Measurements from ENCODE around the gene USP10. TPM values are rescaled to one million over a fixed set of nuclear protein-coding genes. Genes with fewer than 3 reads are reported as not detected.

USP10 gene
- total RNA-seq, 2 experiments from 2014 or later, result 82.9 to 88.3 TPM

DNA sequence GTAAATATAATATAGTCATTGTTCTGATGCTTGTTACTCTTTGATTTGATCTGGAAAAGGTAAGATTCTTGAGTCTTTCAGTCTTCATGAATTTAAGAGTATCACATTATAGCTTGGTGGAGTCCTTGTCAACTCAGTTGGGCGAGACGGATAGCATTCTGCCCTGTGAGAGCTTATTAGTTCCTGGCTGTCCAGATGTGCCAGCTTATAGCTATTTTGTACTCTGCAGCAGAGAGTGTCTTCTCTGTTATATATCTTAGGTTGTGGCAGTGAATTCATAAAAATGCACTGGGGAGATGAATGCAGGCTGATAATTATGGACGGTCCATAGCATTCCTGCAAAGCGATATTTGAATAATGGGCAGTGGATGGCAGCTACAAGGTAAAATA is 69.0 kb downstream of the USP10 start:
- ChIA-PET POLR2A (no interaction called here), CTCF (interaction anchor here (0.7 to 2.8 kb wide), 8 partner anchors 13 to 622 kb away, joined by 3 to 20 read pairs (median 4); no protein-coding TSS in a partner anchor)
- peaks cover 42% of the 10 kb centered on the region for H3K4me1 Mint-ChIP-seq (ENCODE audit: low read depth)
- H3K4me3 Mint-ChIP-seq, result no peak overlapping the region
- ATAC-seq (no peak), DNase-seq (no peak)
- H3K27ac Mint-ChIP-seq, result no peak overlapping the region
- no peaks in the 10 kb centered on the region for H3K9me3 Mint-ChIP-seq (ENCODE audit: insufficient read depth)
- no peaks in the 10 kb centered on the region for H3K27me3 Mint-ChIP-seq (ENCODE audit: low read depth)
- H3K36me3 Mint-ChIP-seq (ENCODE audit: low read depth), result peaks cover 74% of the 10 kb centered on the region

DNA sequence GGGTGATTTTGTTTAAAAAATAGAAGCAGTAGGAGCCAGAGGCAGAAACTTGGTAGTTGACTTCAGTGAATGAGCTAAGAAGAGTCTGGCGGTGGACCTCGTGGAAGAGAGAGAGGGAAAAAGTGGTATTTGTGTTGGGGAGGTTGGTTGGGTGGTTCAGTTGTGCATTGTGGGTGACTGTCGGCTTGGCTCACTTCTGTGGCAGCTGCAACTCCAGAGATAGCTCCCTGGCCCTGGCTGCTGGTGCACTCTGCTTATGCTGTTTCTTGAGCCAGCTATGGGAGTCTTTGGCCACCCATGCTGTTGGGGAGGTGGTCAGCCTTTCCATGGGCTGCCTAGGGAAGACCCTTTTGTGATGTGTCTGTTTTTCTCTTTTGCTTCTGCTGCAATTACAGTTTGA is 69.6 kb downstream of the USP10 start:
- POLR2A ChIA-PET, result no interaction called here
- no peaks in the 10 kb centered on the region for H3K27me3 Mint-ChIP-seq (ENCODE audit: low read depth)
- CTCF ChIA-PET, result interaction anchor here (1.4 to 2.8 kb wide), 3 partner anchors 15 to 147 kb away, joined by 3 to 20 read pairs (median 8); no protein-coding TSS in a partner anchor
- no peak for DNase-seq
- H3K4me1 Mint-ChIP-seq (ENCODE audit: low read depth), result peaks cover 42% of the 10 kb centered on the region
- H3K4me3 Mint-ChIP-seq, result no peak overlapping the region
- H3K27ac Mint-ChIP-seq, result peak overlapping the region; percentile 23
- H3K36me3 Mint-ChIP-seq (ENCODE audit: low read depth), result peaks cover 68% of the 10 kb centered on the region
- no peaks in the 10 kb centered on the region for H3K9me3 Mint-ChIP-seq (ENCODE audit: insufficient read depth)
- ATAC-seq, result no peak

- ATAC-seq, result no peak
- H3K9me3 Mint-ChIP-seq (ENCODE audit: insufficient read depth), result no peaks in the 10 kb centered on the region
- POLR2A ChIA-PET, result no interaction called here
These were observed 73.5 kb downstream of the USP10 start for GRCh38 chr16:84773312-84773711.

DNA sequence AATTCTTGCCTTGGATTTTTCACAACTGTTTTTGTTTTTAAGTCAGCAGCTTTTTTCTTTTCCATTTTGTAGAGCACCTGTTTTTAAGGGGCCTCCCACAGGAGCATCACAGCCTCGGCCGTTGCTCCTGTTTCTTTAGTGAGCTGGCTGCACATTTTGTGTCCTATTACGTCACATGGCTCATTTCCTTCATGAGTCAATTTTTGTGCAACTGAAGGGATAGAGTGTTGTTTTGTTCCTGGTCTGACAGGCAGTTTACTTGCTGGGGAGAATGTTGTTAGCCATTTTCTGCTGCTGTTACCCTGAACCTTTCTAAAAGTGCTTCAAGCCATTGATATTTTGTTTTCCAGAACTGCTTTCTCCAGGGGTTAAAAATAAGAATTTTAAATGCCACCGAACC is 75.0 kb downstream of the USP10 start:
- ChIA-PET CTCF (interaction anchor here (1.7 kb wide), 1 partner anchor 20 kb away, joined by 4 read pairs; no protein-coding TSS in a partner anchor), POLR2A (no interaction called here)
- no peak overlapping the region for H3K27ac Mint-ChIP-seq
- no peak overlapping the region for H3K4me3 Mint-ChIP-seq
- H3K9me3 Mint-ChIP-seq (ENCODE audit: insufficient read depth), result no peaks in the 10 kb centered on the region
- ATAC-seq (no peak), DNase-seq (no peak)
- H3K36me3 Mint-ChIP-seq (ENCODE audit: low read depth), result peaks cover 38% of the 10 kb centered on the region
- H3K4me1 Mint-ChIP-seq (ENCODE audit: low read depth), result no peaks in the 10 kb centered on the region
- no peaks in the 10 kb centered on the region for H3K27me3 Mint-ChIP-seq (ENCODE audit: low read depth)

More at GRCh38 chr16:84773312-84773711, 73.5 kb downstream of the USP10 start:
- Mint-ChIP-seq H3K27ac (no peak overlapping the region), H3K4me3 (no peak overlapping the region), H3K27me3 (ENCODE audit: low read depth) (no peaks in the 10 kb centered on the region), H3K36me3 (ENCODE audit: low read depth) (peaks cover 44% of the 10 kb centered on the region), H3K4me1 (ENCODE audit: low read depth) (peaks cover 12% of the 10 kb centered on the region)
- CTCF ChIA-PET, result interaction anchor here (1.0 to 3.0 kb wide), 4 partner anchors 19 to 179 kb away, joined by 4 to 13 read pairs (median 8); no protein-coding TSS in a partner anchor
- no peak for DNase-seq

DNA sequence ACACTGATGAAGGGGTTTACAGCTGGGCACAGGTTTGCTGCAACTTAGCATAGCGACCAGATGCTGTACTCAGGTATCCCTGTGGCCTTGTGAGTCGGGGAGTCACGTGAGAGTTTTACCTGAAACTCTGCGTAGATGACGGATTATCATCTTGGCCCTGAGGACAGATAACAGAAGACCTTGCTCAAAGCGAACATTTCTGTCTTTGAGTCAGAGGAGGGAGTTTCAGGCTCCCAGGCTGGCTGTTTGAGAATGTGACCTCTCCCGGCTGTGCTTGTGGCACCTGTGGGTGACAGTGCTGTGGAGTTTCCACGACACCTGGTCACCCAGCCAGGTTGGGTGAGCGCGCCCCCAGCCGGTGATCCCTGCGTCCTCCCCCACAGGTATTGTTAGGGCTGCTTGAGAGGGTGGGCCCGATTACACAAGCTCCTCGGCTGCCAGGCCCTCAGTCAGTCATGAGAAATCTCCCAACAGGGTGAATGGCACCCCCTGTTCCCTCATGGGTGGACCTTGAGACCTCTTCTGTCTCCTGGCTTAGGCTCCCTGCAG is 75.5 kb downstream of the USP10 start:
- no peak for DNase-seq
- Mint-ChIP-seq H3K9me3 (ENCODE audit: insufficient read depth) (no peaks in the 10 kb centered on the region), H3K27me3 (ENCODE audit: low read depth) (no peaks in the 10 kb centered on the region), H3K4me1 (ENCODE audit: low read depth) (no peaks in the 10 kb centered on the region), H3K4me3 (no peak overlapping the region), H3K36me3 (ENCODE audit: low read depth) (peaks cover 38% of the 10 kb centered on the region), H3K27ac (no peak overlapping the region)
- POLR2A ChIA-PET, result no interaction called here
- CTCF ChIA-PET, result interaction anchor here (1.7 kb wide), 1 partner anchor 20 kb away, joined by 4 read pairs; no protein-coding TSS in a partner anchor
- no peak for ATAC-seq

- DNase-seq (no peak), ATAC-seq (no peak)
- H3K4me1 Mint-ChIP-seq (ENCODE audit: low read depth), result no peaks in the 10 kb centered on the region
- no peaks in the 10 kb centered on the region for H3K27me3 Mint-ChIP-seq (ENCODE audit: low read depth)
- H3K27ac Mint-ChIP-seq, result no peak overlapping the region
- H3K36me3 Mint-ChIP-seq (ENCODE audit: low read depth), result peaks cover 37% of the 10 kb centered on the region
- POLR2A ChIA-PET, result no interaction called here
- CTCF ChIA-PET, result no interaction called here
- H3K9me3 Mint-ChIP-seq (ENCODE audit: insufficient read depth), result no peaks in the 10 kb centered on the region
- no peak overlapping the region for H3K4me3 Mint-ChIP-seq
These were observed 77.6 kb downstream of the USP10 start for GRCh38 chr16:84777435-84777834.

- Mint-ChIP-seq H3K4me1 (ENCODE audit: low read depth) (no peaks in the 10 kb centered on the region), H3K27ac (no peak overlapping the region), H3K9me3 (ENCODE audit: insufficient read depth) (no peaks in the 10 kb centered on the region), H3K4me3 (no peak overlapping the region), H3K27me3 (ENCODE audit: low read depth) (no peaks in the 10 kb centered on the region), H3K36me3 (ENCODE audit: low read depth) (peaks cover 29% of the 10 kb centered on the region)
- DNase-seq (no peak), ATAC-seq (no peak)
- CTCF ChIA-PET, result no interaction called here
- POLR2A ChIA-PET, result no interaction called here
These were observed 78.9 kb downstream of the USP10 start for GRCh38 chr16:84778720-84779119.

GRCh38 chr16:84780063-84780462 is 80.3 kb downstream of the USP10 start:
- ATAC-seq (no peak), DNase-seq (no peak)
- Mint-ChIP-seq H3K4me3 (no peak overlapping the region), H3K9me3 (ENCODE audit: insufficient read depth) (no peaks in the 10 kb centered on the region), H3K4me1 (ENCODE audit: low read depth) (no peaks in the 10 kb centered on the region), H3K27me3 (ENCODE audit: low read depth) (no peaks in the 10 kb centered on the region), H3K27ac (no peak overlapping the region), H3K36me3 (ENCODE audit: low read depth) (peaks cover 23% of the 10 kb centered on the region)
- ChIA-PET POLR2A (no interaction called here), CTCF (interaction anchor here (1.0 to 1.2 kb wide), 2 partner anchors 108 to 191 kb away, joined by 3 read pairs; no protein-coding TSS in a partner anchor)

GRCh38 chr16:84780544-84781376 is 81.0 kb downstream of the USP10 start:
- Mint-ChIP-seq H3K27me3 (ENCODE audit: low read depth) (no peaks in the 10 kb centered on the region), H3K9me3 (ENCODE audit: insufficient read depth) (no peaks in the 10 kb centered on the region), H3K4me3 (no peak overlapping the region), H3K36me3 (ENCODE audit: low read depth) (peaks cover 19% of the 10 kb centered on the region), H3K4me1 (ENCODE audit: low read depth) (no peaks in the 10 kb centered on the region), H3K27ac (no peak overlapping the region)
- no peak for ATAC-seq
- POLR2A ChIA-PET, result no interaction called here
- no peak for DNase-seq
- CTCF ChIA-PET, result interaction anchor here (1.0 to 1.2 kb wide), 2 partner anchors 109 to 190 kb away, joined by 3 read pairs; no protein-coding TSS in a partner anchor

- no peaks in the 10 kb centered on the region for H3K27me3 Mint-ChIP-seq (ENCODE audit: low read depth)
- H3K27ac Mint-ChIP-seq, result no peak overlapping the region
- H3K4me1 Mint-ChIP-seq (ENCODE audit: low read depth), result no peaks in the 10 kb centered on the region
- H3K9me3 Mint-ChIP-seq (ENCODE audit: insufficient read depth), result no peaks in the 10 kb centered on the region
- POLR2A ChIA-PET, result no interaction called here
- DNase-seq, result no peak
- H3K4me3 Mint-ChIP-seq, result no peak overlapping the region
- ATAC-seq, result no peak
- peaks cover 16% of the 10 kb centered on the region for H3K36me3 Mint-ChIP-seq (ENCODE audit: low read depth)
- CTCF ChIA-PET, result no interaction called here
These were observed 83.0 kb downstream of the USP10 start for GRCh38 chr16:84782846-84783245.

GRCh38 chr16:84785843-84786581 is 86.2 kb downstream of the USP10 start:
- Mint-ChIP-seq H3K9me3 (ENCODE audit: insufficient read depth) (no peaks in the 10 kb centered on the region), H3K27ac (no peak overlapping the region), H3K27me3 (ENCODE audit: low read depth) (no peaks in the 10 kb centered on the region), H3K4me1 (ENCODE audit: low read depth) (no peaks in the 10 kb centered on the region), H3K36me3 (ENCODE audit: low read depth) (no peaks in the 10 kb centered on the region), H3K4me3 (no peak overlapping the region)
- ChIA-PET CTCF (no interaction called here), POLR2A (no interaction called here)
- ATAC-seq, result no peak
- no peak for DNase-seq

Measured in activated CD8-positive, alpha-beta T cell treated with anti-CD3 and anti-CD28 coated beads, Interleukin-2, amount 10 ng/mL, durations not matched to agents 7 days and 5 days (primary cell).